HEK293 (cell line): Measurements from ENCODE around the gene GJD4.

Experiments used
- CTCF ChIP-seq: fragments of 450-650 bp; formaldehyde crosslinking; IDR thresholded peaks from 2 replicates; pipeline ENCODE4 v1.5.1; 2016; ENCODE audit warnings: missing biosample characterization, missing genetic modification characterization
- SCRT1 ChIP-seq: fragments of 450-650 bp; formaldehyde crosslinking; IDR thresholded peaks from 2 replicates; pipeline ENCODE4 v1.5.1; 2016; ENCODE audit warnings: missing biosample characterization, missing genetic modification characterization, borderline replicate concordance
- SETDB1 ChIP-seq: IDR thresholded peaks from one replicate; pipeline ENCODE4 v1.6.1; 2017; ENCODE audit warnings: mild to moderate bottlenecking, low read length, moderate library complexity, mixed read lengths; ENCODE audit not compliant: insufficient read length
- SP3 ChIP-seq: fragments of 450-650 bp; formaldehyde crosslinking; IDR thresholded peaks from 2 replicates; pipeline ENCODE4 v1.5.1; 2016; ENCODE audit warnings: missing biosample characterization, missing genetic modification characterization
- ZBTB1 ChIP-seq: fragments of 450-650 bp; formaldehyde crosslinking; IDR thresholded peaks from 2 replicates; pipeline ENCODE4 v1.5.1; 2016; ENCODE audit warnings: missing biosample characterization, missing genetic modification characterization
- ZNF239 ChIP-seq: fragments of 450-650 bp; formaldehyde crosslinking; IDR thresholded peaks from 2 replicates; pipeline ENCODE4 v1.5.1; 2016; ENCODE audit warnings: missing biosample characterization, missing genetic modification characterization
- ZNF324 ChIP-seq: fragments of 450-650 bp; formaldehyde crosslinking; IDR thresholded peaks from 2 replicates; pipeline ENCODE4 v1.5.1; 2016; ENCODE audit warnings: missing biosample characterization, missing genetic modification characterization

GRCh38 chr10:35635576-35635975 is 30.4 kb downstream of the GJD4 start:
- TF ChIP-seq SETDB1 (no peak), CTCF (peak; percentile 52), SP3 (no peak), ZBTB1 (no peak), ZNF239 (no peak), ZNF324 (no peak), SCRT1 (tag by site-specific recombination) (no peak)
